ENCODE data around the gene HECW1.
"Not testable (repeated sequence)": the region's sequence is repeated elsewhere in the genome, so short reads cannot be mapped to it uniquely, and the experiment has no call there.

The HECW1 gene

DNA sequence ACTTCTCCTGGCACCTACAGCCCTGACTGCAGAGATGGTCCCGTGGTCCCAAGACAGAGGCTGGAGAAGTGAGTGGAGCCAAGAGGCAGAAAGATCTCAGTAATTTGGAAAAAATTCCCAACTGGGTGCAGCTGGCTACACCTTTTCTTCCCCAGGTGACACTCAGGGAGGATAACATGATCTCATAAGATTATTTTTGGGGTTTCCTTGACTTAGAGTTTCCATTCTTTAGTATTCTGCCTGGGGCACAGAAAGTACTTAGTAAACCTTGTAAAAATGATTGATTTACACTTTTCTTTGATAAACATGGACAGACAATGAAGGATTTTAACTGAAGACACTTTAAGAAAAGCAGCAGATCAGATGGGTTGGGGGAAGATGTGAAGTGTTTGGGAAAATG, 38.6 kb downstream of the HECW1 start:
- no peak for DNase-seq

DNA sequence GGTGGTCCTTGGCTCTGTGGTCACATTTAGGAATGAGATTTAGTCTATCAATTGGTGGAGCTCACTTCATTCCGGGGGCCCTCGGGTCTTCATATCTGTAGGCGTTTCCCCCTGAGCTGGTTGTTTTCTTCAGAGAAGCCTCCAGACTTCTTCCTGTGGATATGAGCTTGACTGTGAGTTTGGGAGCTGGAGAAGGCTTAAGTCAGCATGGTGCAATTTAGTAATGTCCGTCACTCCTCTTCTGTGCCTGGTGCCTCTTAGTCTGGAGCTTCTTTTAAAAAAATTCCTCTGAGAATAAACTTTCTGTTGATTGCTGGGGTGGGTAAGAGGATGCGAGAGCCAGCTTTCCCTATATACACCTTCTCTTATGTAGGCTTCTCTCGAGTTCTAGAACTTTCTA, 40.2 kb downstream of the HECW1 start:
- DNase-seq = no peak

DNA sequence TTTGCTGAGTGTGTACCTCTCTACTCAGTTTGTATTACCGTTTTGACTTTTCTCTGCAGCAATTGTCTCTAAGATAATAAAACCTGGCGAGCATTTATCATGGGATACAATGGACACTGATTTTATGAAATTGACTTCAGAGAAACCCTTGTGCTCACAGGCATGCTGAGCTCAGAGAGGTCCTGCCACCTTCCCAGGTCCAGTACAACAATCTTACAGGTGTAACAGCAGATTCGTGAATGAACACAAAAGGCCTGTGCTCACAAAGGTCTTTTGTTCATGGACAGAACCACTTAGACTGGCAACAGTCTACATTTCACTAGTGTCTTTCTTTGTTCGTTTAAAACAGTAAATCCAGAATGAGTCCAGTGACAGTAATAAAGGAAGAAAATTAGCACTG, 43.2 kb downstream of the HECW1 start:
- DNase-seq = peak in 1 of 3 experiments; percentile 2

DNA sequence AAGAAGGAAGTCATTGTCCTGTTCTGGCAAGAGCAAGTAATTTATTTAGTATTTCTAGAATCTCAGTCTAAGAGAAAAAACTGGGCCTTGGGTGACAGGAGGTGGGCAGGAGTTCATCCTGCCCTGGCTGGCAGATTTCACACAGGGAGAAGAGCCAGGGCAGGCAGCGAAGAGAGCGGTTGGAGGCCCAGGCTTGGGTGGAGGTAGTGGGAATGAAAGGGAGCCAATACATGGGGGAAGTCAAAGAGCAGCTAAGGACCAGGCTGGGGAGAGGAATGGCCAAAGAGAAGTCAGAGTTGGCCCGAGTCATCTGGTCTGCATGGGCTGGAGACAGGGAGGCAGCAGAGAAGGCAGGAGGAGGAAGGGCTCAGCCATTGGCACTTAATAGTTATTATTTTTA, 51.4 kb downstream of the HECW1 start:
- no peak for DNase-seq

DNA sequence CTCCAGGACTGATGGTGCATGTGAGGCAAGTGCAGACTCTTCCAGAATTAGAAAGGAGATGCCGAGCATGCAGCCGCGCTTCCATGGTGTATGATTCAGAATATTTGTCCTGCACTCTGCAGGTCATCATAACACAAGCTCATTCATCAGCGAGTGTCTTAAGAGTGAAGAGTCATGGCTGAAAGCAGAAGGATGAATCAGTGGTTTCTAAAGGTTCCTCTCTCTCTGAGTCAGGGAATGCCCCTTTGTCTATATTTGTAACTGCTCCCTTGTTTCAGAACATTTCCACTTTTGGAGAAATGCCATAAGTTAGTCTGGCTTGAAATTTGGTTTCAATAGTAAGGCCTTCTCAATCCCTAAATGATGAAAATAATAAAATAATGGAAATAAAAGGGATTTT, 52.3 kb downstream of the HECW1 start:
- no peak for DNase-seq

DNA sequence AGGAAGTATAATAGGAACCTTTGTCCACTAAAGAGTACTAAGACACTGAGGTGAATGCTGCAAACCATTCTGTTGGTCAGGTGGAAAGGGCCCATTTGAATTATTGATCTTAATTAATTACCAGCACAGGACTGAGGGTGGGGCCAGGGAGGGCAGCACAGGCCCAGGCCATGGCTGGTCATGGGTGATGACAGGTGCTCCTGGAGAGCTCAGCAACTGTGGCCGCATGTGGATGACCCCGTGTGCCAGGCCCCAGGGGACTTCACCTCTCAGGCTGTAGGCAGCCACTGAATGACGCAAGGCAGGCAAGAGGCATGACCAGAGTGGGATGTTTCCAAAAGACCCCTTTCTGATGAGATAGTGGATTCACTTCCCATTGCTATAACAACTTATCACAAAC, 54.2 kb downstream of the HECW1 start:
- no peak for DNase-seq

DNA sequence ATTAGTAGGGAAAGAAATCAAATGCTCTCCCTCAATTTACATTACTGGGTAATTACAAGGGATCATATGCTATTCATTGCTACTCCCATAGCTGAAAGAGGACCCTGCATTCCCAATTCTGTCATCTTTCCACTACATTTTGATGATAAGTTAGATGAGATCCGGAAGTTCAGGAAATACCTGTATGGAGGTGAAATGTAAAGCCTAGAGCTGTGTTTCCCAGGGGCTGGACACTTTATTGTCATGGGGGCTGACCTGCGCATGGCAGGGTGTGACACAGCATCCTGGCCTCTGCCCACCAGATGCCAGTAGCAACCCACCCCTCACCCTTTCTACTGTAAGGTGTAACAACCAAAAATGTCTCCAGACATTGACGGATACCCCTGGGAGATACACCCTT, 56.6 kb downstream of the HECW1 start:
- no peak for DNase-seq

DNA sequence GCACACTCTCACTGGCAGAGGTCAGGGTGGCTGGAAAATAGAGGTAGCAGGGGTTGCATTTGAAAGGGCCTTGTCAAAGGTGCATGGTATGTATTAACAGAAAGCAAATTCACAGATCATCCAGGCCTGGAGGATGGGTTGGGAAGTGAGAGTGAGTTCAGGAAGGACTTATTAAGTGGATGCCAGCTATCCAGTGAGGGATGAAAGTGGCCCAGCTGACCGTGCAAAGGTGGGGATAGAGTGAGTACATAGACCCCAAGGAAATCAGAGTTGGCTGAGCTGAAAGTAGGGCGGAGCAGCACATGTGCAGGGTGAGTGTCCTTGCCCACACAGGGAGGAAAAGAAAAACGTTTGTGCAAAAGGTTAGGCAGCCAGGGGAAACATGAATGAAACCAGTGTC, 58.1 kb downstream of the HECW1 start:
- no peak for DNase-seq

DNA sequence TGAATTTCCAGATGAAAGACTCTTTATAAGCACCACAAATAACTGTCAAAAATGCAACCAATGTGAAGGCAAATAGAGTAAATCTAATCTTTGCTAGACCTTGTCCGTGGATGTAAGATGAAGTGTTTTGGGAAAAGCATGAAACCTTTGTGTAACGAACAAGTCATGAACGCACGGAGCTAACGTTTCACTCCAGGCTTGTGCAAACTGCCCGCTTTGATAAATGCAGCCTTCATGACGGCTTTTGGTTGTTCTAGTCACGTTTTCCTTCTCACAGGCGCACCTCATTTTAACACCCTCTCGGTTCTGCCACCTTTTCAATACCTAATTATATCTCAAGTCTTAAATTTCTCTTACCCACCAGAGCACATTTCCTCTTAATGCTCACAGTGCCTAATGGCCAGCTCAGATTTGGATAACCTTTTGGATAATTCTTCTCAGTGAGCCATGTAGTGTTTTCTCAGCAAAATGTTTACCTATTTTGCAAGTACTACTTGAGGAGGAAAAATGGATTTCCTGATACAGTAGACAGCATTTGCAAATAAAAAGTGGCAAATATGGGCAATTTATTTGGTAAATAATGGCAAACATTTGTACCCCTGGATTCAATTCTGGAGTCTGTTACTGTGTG, 63.2 kb downstream of the HECW1 start:
- DNase-seq = peak in 1 of 3 experiments; percentile 16

DNA sequence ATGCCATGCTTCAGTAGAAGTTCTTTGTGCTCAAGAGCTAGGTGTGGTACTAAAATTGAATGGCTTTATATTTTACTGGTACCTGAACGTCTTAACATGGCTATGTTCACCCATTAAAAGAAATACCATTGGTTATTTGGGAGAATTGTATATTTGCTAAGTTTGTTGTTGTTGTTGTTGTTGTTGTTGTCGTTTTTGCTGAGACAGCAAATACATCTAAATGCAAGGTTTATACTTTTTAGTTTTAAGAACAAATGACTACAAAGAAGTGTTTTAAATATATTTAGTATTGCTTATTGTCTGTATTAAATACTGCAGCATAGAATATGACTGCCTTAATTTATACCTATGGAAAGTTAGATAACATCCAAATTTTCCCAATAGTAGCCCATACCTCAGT, 66.9 kb downstream of the HECW1 start:
- DNase-seq = no peak

DNA sequence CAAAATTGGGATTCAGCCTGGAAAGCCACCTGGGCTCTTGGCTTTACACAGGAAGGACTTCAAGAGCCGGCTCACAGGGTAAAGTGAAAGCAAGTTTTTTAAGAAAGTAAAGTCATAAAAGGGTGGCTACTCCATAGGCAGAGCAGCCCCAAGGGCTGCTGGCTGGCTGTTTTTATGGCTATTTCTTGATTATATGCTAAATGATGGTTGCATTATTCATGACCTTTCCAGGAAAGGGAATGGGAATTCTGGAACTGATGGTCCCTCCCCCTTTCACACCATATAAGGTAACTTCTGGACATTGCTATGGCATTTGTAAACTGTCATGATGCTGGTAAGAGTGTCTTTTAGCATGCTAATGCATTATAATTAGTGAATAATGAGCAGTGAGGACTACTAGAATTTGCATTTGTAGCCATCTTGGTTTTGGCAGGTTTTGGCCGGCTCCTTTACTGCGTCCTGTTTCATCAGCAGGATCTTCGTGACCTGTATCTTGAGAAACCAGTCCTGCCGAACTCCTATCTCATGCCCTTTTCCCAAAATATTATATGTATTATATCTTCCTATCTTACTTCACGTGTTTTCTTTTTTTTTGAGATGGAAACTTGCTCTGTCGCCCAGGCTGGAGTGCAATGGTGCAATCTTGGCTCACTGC, 80.5 kb downstream of the HECW1 start:
- DNase-seq = no peak

DNA sequence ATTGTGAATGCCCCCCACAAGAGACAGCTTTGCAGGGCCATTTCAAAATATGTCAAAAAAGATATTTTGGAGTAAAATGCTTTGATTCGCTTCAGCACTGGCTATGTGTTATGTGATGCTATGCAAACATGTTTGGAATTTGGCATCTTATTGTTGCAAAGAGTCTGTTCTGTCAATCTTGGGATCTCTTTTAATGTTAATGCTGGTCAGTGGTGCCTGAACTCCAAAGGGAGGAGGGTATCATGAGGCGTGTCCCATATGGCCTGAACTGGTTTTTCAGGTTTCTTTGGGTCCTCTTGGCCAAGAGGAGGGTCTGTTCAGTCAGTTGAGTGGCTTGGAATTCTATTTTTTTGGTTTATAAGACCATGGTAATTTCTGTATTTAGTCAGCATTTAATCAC, 81.4 kb downstream of the HECW1 start:
- no peak for DNase-seq

DNA sequence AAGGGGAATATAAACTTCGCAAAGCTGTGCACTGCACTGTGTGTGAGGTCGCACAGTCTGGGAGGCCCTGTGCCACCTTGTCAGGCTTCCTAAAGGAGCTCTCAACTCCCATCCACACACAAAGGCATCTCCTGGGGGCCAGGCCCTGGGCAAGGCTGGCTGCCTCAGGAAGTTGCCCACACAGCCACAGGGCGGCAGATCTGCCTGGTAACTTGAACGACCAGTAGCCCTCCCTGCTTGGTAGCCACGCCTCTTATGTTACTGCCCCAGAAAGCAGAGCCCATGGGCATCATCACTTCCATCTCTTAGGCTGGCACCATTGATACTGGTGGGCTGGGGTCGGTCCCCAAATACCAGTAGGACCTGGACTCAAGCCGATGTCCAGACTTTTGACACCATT, 82.8 kb downstream of the HECW1 start:
- no peak for DNase-seq

DNA sequence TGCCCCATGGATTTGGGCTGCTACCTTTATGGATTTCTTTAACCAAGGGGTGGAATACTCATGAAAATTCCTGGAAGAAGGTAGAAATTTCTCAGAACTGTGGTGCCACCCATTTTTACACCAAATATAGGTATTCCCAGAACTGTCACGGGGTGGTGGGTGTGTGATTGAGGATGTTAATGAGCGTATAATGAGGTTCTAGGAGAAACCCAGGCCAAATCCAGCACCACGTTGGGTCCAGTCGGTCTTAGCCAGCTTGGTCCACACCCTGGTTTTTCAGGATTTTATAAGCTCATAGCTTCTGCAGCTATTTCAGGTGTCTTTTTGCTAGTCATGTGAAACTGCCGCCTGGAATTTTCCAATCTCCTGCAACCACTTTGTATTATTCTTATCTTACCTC, 83.3 kb downstream of the HECW1 start:
- no peak for DNase-seq

DNA sequence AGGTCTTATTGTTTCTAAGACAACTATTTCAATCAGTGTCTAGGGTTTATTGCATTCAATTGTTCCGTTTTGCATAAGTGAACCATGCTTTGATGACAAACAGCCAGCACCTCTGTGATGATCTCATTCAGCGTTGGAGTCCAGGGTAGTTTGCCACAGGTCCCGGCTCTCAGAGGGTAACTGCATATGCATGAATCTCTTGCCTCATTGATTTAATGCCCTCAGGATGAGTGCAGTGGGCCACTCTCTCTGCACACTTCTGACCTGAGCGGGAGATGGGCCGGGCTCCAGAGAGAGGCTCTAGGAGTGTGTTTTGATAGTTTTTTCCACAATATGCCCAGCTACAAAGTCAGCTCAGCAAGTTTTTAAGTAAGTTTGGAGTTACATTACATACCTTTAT, 83.9 kb downstream of the HECW1 start:
- no peak for DNase-seq

DNA sequence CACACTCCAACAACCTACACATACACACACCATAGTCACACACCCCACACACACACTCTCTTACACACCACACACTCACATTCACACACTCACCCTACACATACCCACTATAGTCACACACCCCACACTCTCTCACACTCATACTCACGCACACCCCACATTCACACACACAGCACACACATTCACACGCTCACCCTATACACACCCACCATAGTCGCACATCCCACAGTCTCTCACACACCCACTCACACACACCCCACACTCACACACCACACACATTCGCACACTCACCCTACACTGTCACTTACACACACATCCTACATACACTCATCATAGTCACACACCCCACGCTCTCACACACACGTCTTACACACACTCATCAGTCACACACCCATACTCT, 85.6 kb downstream of the HECW1 start:
- no peak for DNase-seq

DNA sequence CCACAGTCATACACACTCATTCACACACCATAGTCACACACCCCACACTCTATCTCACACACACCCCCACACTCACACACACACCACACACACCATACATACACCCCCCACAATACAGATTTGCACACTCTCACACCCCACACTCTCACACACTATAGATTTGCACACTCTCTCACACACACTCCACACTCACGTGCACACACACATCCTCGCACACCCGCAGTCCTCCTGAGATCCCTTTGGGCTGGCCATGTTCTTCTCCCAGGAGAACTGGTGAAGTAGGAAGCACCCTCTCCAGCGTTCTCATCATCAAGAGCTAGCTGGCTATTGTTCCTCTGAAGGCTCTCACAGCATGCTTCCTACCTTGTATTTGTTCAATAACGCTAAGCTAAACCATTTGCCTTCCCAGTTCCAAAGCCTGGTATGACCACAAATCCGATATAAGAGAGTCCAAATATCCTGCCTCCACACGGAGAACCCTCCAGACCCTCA, 86.2 kb downstream of the HECW1 start:
- peak in 1 of 3 experiments; percentile 8 for DNase-seq

DNA sequence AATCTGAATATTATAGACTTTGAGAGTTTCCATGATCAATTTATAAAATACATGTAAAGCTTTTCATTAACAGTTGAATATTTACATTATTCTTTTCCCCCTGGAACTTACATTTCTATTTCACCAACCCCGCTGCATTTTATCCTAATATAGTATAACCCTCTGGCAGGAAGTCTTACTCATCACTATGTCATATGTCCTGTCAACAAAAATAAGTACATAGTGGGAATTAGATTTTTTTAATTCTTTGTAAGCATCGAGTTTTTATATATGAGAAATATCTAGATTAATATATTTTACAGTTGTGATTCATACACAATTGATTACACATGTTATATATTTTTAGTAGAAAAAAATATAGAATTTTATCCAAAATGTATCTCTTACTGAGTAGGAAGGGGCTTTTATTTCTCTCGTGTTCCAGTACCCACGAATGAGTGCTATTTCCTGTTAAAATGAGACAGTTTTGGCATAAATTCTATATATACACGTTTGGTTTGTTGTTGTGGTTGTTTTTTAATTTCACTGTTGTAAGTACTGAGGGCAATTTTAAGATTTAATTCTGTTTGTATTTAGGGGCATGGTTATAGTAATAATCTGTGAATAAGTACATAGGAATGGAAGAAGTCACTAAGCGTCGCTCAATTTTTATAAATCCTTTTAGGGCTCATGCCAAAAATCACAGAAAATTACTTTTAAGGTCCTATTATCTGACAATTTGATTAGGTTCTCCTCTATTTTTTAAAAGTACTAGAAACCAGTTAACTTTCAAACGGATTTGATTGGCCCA, 87.1 kb downstream of the HECW1 start:
- no peak for DNase-seq

DNA sequence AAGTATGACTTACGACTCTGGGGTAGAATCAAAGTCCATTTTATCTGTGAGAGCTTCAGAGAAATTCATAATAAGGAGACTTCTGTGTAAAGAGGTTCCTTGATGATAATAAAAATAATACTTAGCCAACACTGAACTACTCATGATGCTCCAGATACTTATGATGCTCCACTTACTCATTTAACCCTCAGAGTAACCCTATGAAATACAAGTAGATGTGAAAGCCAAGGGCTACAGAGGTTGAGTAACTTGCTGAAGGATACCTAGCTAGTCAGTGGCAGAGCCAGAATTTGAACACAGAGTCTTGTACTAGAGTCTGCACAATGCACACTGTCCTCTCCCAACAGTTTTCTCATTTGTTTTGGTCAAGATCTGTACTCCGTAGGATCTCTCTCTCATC, 89.5 kb downstream of the HECW1 start:
- DNase-seq = no peak

DNA sequence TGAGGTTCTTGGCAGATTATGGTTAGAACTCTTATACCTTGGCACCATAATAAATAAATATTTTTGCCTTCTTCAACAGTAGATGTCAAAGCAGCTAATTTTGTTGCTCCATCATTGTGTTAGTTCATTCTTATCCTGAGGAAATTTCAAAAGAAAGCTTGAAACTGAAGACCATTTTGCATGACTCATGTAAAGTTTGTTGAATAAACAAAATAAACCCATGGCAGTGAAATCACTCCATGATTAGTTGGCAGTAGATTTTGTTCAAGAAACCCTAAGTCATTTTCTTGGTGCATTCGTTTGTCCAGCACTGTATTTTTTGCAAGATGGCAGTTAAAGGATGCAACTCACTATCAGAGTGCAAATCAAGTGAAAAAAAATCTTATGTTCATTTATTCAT, 91.6 kb downstream of the HECW1 start:
- DNase-seq = no peak

DNA sequence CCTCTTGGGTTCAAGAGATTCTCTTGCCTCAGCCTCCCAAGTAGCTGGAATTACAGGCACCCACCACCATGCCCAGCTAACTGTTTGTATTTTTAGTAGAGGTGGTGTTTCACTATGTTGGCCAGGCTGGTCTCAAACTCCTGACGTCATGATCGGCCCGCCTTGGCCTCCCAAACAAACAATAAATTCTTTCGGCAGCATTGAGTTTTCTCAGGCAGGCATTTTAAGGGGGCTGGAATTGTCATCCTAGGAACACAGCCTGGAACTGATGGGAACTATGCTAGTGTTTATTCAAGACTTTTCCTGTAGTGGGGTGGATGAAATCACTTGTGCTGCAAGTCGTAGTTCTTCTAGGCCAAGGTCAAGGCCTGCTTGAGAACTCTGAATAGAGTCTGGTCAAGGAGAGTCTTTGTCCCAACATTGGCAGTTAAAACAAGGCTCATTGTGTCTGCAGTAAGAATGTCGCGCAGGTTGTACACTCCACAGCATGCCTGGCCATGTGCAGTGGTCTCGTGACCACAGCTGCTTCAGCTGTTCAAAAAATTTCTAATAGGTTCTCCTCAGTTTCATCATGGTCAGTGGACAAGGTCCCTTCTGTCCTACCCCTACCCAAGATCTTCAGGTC, 92.8 kb downstream of the HECW1 start:
- DNase-seq = no peak

DNA sequence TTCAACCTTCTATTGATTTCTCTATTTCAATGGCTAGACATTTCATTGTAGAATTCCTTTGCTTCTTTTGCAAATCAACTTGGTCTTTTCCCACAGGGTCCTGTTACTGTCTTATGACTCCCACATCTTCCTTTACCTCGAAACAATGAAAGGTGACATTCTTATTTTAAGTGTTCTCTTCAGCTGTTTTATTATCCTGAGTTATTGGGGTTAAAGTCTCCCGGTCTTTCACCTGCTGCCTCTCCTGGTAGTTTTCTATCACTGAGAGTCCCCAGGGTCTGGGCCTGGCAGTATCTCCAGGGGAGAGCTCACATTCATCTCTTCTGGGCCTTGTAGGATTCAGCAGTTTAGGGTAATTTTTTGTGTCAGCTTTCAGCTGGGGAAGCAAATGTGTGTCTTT, 95.8 kb downstream of the HECW1 start:
- no peak for DNase-seq

DNA sequence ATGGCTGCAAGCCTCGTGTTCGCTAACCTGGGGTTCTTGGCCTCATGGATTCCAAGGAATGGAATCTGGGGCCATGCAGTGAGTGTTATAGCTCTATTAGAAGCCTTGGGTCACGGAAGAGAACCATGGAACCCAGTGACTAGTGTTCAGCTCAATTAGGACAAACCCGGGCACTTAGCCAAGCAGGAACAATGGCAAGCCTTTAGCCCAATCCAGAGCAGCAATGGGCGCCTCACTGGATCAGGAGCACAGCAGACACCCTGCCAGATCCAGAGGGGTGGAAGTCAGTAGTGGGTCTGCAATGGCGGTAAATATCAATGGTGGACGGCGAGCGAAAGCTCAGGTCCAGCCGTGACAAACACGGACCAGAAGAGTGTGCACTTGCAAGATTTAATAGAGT, 98.1 kb downstream of the HECW1 start:
- DNase-seq = not testable (repeated sequence)

DNA sequence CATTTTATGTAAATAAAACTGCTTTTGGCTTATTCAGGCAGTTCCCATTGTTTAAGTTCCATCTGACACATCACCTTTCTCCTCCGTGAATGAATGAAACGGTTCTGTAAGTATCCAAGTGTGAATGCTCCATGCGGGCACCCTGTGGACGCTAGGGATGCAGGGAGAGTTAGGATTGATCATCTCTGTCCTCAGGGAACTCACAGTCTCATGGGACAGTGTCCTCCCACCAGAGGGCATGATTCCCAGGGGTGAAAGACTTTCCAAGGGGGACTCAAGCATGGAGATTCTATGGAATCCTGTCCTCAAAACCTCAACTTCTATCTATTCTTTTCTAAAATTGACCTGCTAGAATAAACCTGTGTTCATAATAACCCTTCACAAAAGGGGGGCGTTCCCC, 98.8 kb downstream of the HECW1 start:
- no peak for DNase-seq

Data from NCI-H1417 (cell line).